HG03103 (cell line): ENCODE measurements around the gene NTNG2.

Experiments
- ATAC-seq: cut with Tn5 transposase; IDR thresholded peaks from one replicate; pipeline ENCODE4 v1.9.1; 2021; ENCODE audit warnings: low read depth; ENCODE audit not compliant: unreplicated experiment

Gene NTNG2

DNA sequence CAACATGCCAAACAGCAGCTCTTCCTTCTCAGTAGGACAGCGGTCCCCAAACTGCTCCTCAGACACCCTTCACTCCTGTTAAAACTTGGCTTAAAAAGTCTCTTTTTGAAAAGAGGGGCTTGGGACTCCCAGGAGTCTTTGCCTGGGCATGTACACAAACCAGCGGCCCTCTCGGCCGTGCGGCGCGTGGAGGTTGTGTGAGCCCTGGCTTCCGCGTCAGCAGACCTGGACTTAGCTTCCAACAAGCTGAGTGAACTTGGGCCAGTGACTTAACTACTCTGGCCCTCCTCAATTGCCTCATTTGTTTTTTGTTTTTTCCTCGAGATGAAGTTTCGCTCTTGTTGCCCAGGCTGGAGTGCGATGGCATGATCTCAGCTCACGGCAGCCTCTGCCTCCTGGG, 15.3 kb upstream of the NTNG2 start:
- ATAC-seq, result no peak

DNA sequence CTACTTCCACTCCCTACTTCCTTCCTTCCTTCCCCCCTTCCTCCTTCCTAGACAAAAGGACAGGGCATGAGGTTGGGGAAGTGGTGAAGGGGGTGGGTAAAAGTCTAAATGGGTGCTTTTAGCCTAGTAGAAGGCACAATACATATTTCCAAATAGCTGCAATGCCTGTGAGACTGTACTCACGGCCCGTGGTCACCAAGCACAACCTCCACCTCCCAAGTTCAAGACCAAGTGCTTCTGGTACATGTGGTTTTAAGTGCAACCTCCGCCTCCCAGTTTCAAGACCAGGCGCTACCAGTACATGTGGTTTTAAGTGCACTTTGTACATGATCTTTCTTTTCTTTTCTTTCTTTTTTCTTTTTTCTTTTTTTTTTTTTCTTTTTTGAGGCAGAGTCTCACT, 14.5 kb upstream of the NTNG2 start:
- ATAC-seq, result no peak

DNA sequence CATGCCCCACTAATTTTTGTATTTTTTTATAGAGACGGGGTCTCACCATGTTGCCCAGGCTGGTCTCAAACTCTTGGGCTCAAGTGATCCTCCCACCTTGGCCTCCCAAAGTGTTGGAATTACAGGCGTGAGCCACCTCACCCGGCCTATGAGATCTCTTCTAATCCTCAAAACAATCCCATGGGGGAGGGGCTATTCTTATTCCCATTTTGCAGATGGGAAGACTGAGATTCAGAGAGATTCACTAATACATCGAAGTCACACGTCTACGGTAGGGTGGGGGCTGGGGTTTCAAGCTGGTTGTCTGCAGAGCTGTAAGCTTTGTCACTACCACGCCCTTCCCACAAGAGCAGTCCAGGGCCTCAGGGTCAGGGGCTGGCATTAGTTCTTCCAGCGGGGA, 14.0 kb upstream of the NTNG2 start:
- no peak for ATAC-seq

DNA sequence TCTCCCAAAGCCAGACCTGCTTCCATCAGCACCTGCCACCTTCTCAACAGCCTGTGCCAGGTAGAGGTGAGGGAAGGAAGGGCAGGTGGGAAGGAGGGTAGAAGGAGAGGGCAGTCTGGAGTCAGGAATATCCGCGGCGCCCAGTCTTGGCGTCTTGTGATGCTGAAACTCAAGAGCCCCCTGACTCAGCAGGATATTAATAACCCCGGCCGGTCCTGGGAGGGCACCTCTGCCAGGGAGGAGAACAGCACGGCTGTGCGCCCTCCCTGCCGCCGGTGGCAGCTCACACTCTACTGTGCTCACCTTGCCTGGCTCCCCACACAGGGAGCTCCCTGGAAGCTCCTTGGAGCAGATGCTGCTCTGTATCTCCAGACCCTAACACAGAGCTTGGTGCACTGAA, 11.6 kb upstream of the NTNG2 start:
- no peak for ATAC-seq

DNA sequence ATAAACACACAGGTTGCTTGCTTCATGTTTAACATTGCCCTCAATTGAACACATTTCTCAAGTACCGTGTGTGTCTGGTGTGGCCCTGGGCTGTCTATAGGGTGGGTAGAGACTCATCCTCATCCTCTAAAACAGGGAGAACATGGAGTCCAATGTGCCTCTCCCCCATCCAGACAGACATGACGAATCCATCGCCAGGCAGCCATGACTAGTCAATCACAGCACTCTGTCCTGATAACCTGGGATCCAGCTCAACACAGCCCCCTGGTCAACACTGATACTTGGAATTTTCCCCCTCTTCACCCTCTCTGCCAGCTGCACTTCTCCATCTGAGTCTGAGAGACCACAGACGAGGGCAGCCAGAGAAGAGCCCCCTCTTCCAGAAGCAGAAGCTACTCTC, 10.7 kb upstream of the NTNG2 start:
- no peak for ATAC-seq

DNA sequence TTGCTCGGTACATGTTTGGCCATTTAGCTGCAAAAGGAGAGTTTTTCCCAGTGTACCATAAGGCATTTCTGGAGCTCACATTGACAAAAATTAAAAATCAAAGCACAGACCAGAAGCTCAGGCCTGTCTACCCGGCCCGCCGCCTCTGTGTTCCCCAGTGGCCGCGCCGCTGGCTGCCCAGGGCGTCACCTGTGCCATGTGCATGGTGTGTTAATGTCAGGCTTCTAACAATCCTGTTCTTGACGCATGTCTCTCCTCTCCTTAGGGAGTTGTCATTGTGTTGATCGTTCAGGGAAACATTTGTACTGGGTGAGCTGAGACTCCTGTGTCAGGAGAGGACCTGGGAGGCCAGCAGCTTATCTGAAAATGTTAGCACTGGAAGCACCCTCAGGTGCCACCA, 9.6 kb upstream of the NTNG2 start:
- no peak for ATAC-seq

DNA sequence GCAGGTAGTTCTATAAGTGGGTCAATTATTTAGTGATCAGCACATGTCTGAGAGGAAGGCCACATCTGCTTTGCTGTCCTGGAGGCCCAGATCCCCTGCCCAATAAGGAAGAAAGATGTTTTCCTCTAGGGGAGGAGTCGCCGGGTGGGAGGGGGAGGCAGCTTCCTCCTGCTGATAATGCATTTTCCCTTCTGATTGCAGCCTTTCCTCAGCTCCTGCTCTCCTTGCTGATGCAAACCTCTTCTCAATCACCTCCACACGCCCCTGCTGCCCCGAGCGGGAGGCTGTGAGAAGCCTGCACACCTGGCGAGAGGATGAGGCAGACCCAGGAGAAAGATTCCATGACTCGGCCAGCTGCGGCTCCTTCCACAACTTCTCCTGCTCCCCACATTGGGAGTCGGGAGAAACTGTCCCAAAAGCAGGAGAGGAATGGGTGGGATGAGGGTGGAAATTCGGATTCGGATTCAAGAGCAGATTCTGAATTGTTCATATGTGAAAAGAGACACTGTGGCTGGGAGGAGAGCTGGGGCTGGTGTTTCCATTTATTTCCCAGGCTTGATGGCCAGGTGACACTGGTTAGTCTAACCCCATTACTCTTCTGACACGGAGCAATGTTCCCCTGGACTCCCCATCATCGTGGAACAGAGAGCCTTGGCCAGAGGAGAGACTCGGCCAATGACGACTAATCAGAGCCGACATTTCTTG, 6.8 kb upstream of the NTNG2 start:
- no peak for ATAC-seq

DNA sequence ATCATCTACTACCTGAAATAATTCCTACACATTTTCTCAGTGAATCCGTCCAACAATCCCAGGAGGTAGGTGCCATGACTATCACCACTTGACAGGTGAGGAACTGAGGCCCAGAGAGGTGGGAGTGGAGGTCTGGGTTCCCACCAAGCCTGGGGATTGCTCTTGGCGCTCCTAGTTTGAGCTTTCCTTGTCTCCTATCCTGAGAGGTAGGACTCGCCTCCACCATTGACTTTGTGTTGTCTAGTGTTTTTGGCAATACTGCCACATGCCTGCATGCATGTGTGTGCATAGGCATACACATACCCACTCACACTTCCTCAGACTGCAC, 6.3 kb upstream of the NTNG2 start:
- no peak for ATAC-seq

DNA sequence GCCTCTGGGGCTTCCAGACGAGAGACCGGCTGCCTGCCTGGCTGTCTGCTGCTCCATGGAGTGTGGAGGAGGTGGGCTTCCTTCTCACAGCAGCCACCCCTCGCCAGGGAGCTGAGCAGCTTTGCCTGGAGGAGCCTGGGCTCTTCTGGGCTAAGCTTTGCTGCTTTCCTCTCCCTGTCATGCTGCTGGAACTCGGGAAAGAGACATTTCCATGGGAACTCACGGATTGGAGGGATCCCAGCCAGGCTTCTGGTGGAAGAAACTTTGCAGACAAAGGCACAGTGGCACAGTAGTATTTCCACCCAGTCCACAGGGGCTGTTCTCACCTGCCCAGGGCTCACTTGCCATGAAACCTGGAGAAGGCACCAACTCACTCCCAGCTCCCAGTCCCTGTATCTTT, 5.6 kb upstream of the NTNG2 start:
- ATAC-seq, result no peak

DNA sequence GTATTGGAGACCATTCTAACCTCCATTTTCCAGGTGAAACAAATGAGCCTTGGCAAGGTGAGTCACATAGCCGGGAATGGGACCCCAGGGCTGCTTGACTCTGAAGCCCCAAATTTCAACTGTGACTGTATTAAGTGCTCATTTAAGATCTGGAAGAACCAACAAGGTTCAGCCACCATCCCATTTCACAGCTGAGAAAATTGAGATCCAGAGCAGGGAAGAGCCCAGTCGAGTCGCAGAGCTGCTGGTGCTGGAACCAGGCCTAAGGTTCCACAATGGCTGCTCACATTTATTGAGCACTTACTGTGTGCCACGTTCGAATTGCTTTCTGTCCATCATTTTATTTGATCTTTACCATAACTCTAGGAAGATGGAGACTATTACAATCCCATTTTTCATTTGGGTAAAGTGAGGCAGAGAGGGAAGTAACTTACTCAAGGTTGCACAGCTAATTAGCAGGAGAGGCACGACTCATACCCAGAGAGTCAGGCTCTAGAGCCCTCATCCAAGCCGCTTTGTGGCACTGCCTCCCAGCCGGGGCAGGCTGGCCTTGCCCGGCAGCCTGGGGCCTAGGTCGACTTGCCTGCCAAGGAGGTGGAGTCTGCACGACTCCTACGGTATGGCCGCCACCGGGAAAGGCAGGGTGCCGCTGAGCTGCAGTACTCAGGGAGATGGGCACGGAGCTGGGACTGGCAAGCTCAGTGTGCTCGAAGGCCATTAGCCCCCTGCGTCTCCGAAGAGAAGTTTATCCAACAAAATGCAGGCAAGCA, 4.3 kb upstream of the NTNG2 start:
- no peak for ATAC-seq

DNA sequence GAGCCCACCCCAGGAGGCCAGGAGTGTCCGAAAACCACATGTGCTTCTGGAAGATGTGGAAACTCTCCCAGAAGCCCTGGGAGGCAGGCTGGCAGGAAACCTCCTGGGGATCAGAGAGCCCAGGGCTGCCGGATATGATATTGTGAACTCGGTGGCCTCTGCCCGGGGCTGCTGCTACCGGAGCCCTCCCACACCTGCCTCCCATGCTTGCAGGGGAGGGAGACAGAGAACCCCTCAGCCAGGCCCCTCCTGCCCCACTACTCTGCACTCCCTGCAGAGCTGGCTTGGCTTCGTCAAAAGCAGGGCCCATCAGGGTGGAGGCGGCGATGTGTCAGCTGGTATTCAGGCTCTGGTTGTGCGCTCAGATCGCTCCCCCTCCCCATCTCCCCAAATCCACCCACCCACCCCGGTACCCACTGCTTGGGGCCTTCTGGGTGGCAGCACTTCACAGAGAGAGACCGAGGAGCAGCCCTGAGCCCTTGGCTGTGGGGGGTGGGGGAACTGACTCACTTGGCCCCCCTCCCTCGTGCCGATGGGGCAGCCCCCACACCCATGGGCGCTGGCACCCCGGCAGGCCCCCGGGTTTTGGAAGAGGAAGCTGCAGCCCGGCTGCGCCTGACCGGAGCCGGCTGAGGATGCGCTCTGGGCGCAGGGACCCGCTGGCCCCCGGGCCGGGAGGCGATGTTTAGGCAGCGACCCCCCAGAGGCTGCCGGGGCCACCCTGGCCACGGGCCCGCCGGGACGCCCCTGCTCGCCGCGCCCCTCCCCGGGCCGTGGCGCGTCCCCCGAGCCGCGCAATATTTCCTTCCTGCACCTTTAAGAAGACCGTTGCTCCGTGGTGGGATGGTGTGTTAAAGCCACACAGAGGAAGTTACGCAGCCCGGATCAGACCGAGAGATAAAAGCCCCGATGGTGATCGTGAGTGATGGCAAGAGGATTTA, 786 bp upstream of the NTNG2 start:
- no peak for ATAC-seq

DNA sequence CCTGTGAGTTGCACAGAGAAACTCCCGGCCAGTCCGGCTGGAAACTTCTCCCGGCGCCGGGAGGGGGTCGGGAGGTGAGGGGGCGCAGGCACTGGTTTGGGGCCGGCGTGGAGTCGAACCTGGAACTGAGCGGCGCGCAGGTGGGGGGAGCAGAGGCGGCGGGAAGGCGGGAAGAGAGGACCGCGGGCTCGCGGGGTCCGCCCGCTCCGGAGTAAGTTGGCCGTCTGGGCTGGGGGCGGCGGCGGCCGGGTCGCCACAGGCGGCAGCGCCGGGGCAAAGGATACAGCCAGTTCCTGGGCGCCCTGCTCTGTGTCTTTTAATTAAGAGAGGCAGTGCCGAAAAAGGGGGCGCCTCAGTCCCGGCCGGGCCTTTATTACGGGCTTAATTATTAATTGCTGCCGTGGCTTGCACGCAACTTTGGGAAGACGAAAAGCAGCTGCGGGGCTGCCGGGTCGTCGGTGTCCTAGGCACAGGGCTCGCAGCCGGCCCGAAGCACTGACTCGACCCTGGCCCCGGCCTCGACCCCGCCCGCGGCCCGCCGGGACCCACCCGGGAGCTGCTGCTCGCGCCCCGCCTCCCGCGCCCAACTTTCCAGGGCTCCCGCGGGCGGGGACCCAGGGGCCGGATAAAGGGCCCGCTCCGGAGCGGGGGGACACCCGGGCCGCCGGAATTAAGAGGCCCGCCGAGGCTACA, 1.1 kb downstream of the NTNG2 start:
- ATAC-seq, result no peak

DNA sequence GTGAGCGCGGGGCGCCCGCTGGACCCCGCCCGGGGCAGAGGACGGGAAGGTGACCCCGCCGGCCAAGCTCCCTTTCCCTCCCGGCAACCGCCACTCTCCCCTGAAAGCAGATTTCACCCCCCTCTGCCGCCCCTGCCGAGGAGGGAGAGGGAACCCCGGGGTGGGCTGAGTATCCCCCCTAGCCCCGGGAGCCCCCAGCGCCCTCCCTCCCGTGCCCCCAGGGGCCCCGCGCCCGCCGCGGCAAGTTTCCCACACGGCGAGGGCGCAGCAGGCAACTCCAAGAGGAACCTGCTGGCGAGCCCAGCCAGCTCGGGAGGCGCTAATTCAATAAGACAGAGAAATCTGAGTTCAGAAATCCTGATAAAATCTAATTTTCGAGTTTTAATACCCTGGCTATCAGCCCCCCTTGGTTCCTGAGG, 1.6 kb downstream of the NTNG2 start:
- ATAC-seq, result no peak

DNA sequence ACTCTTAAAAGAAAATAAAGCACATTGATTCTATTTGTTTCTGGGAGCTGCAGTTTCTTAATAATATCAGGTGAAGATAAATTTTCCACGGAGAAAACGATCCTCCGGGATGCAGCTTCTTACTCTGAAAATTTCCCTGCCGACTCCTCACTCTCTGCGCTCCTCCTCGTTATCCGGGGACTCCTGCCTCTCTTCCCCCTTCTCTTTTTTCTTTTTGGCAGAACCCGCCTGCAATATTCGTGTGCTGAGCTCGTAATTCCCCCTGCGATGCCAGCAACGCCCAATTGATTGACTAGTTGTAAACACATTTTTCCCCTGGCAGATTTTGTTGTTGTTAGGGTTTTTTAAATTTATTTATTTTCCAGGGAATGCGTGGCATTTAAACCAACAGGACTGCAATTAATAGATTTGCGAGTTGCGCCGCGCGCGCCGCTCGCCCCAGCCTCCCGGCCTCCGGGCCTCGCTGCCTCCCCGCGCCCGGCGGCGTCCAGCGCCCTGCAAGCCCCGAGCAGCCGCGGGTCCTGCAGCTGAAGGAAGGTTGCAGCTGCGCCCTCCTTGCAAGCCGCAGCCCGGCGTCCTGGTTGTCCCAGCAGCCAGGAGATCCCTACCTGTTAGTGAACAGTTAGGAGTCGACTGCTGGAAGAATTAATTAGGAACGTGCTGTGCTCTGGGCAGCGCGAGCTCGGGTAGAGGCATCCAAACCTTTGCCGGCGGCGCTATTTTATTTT, 2.2 kb downstream of the NTNG2 start:
- ATAC-seq, result no peak

DNA sequence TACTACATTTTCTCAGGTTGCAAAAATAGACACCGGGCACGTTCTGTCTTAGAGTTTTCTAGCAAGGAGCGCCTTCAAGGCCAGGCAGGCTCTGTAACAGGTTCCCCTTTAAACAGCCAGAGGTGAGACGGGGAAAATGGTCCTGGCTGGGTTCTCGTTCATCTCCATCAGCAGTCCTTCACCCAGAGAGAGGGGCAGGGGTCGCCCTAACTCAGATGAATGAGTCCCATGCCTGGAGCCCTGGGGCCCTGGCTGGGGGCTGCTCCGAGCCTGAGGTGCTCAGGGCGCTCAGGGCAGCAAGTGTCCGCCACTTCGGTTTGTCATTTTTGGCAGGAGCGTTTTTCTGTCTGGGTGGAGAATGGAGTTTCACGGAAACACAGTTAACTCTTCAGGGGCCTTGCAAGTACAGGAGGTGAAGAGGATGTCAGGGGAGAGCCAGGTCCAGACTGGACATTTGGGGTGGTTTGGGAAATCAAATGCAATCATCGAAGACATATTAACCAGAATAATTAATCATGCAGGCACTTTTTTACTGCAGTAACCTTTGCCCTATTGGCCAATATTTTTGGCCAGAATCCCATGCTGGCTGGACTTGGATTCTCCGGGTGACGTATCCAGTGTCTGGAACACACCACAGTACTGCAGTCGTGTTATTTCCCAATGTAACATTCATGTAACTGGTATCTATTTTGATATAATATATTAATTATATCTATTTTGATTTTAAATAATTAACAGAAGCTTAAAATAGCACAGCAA, 2.9 kb downstream of the NTNG2 start:
- ATAC-seq, result no peak

DNA sequence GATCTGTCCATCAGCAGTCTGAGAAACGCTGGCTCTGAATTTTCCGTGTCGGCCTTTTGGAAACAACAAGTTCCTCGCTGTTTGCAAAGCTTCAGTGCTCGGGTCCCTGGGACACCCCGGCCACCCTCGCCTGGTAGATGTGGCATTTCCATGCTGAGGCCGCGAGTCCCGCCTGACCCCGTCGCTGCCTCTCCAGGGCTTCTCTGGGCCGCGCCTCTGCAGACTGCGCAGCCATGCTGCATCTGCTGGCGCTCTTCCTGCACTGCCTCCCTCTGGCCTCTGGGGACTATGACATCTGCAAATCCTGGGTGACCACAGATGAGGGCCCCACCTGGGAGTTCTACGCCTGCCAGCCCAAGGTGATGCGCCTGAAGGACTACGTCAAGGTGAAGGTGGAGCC, 4.7 kb downstream of the NTNG2 start:
- no peak for ATAC-seq

DNA sequence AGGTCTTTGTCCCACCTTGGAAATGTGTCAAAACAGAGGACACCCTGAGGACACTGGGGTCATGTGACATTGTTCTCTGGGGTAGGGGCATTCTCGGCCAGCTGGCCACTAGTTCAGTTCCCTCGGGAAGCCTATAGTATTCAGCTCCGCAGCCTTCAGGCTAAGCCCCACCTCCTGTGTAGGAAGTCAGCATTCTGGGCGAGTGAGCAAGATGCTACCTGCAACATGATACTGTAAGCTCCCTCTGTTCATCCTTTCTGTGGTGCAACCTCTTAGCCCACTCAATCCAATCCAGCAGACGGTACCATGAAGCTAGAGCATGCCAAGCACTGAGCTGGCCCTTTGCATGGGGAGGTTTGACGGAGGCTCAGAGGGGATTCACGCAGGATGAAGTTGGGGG, 5.3 kb downstream of the NTNG2 start:
- ATAC-seq, result no peak

DNA sequence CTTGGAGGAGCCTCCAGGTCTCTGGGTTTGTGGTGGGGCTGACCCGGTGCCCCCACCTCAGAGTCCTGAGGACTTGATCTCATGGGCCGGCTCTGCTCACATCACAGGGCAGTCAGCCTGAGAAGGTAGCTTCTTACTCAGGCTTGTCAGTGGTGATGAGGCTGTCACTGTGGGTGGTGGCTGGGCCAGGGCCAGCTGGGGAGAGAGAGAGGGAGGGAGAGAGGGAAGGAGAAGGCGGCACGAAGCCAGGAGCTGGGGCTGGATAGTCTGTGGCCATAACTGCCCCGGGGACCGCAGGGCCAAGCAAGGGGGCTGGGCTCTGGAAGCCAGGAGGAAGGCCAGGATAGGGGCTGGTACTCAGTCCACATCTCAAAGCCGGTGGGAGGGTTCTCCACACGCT, 6.5 kb downstream of the NTNG2 start:
- no peak for ATAC-seq

DNA sequence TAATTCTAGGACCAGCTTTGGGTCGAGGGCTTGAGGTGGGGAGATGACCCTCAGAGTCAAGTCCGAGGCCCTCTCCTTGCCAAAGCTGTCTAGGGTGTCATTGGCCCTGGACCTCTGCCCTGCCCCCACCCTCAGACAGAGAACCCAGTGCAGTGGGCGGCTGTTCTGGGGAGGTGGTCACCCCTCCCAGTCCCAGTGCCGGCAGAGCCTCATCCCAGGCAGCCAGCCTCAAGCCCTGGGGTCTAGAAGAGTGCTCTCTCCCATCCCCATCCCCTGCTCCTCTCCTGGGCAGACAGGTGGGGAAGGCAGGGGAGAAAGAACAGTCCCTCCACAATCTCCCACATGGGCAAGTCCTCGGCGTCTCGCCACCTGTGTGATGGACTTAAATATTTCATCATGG, 7.0 kb downstream of the NTNG2 start:
- ATAC-seq, result no peak
